DND-41 (cell line): ENCODE measurements around the gene STH.

Source experiments
- EZH2 ChIP-seq: IDR thresholded peaks from 3 replicates; pipeline ENCODE4 v1.6.1; 2012; ENCODE audit warnings: borderline replicate concordance, low read depth, mild to moderate bottlenecking, moderate library complexity, low read length, inconsistent platforms; ENCODE audit not compliant: severe bottlenecking
- TF ChIP-seq, protein P1 (sequence below): IDR thresholded peaks from 2 replicates; pipeline ENCODE4 v1.5.1; 2012; ENCODE audit warnings: borderline replicate concordance, low read length, moderate library complexity, mild to moderate bottlenecking; ENCODE audit not compliant: poor library complexity, severe bottlenecking; ENCODE audit errors: extremely low read depth

DNA sequence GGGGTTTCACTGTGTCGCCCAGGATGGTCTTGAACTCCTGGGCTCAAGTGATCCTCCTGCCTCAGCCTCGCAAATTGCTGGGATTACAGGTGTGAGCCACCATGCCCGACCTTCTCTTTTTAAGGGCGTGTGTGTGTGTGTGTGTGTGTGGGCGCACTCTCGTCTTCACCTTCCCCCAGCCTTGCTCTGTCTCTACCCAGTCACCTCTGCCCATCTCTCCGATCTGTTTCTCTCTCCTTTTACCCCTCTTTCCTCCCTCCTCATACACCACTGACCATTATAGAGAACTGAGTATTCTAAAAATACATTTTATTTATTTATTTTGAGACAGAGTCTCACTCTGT is 3.9 kb downstream of the STH start:
- TF ChIP-seq, protein P1, sequence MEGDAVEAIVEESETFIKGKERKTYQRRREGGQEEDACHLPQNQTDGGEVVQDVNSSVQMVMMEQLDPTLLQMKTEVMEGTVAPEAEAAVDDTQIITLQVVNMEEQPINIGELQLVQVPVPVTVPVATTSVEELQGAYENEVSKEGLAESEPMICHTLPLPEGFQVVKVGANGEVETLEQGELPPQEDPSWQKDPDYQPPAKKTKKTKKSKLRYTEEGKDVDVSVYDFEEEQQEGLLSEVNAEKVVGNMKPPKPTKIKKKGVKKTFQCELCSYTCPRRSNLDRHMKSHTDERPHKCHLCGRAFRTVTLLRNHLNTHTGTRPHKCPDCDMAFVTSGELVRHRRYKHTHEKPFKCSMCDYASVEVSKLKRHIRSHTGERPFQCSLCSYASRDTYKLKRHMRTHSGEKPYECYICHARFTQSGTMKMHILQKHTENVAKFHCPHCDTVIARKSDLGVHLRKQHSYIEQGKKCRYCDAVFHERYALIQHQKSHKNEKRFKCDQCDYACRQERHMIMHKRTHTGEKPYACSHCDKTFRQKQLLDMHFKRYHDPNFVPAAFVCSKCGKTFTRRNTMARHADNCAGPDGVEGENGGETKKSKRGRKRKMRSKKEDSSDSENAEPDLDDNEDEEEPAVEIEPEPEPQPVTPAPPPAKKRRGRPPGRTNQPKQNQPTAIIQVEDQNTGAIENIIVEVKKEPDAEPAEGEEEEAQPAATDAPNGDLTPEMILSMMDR, result no peak
- no peak for TF ChIP-seq EZH2
